K562 (cell line): Measurements from ENCODE around the gene HAUS5. TPM values are rescaled to one million over a fixed set of nuclear protein-coding genes. Genes with fewer than 3 reads are reported as not detected.

ENCODE experiments used
- CHD1 ChIP-seq: fragments of 200-600 bp; sonication (generic); IDR thresholded peaks from one replicate; pipeline ENCODE4 v1.6.1; 2012; ENCODE audit warnings: mild to moderate bottlenecking, moderate library complexity, low read length, inconsistent platforms
- CLOCK ChIP-seq: fragments of 250-450 bp; sonication (Bioruptor Pico); IDR thresholded peaks from 2 replicates; pipeline ENCODE4 v1.4.0; 2020; ENCODE audit warnings: mild to moderate bottlenecking, moderate library complexity, borderline replicate concordance
- CTBP1 ChIP-seq: fragments of 450-650 bp; IDR thresholded peaks from 2 replicates; pipeline ENCODE4 v1.6.1; 2016; ENCODE audit warnings: borderline replicate concordance
- CTCFL ChIP-seq: IDR thresholded peaks from 2 replicates; pipeline ENCODE4 v1.6.1; 2011; ENCODE audit warnings: borderline replicate concordance, low read depth, mild to moderate bottlenecking, moderate library complexity, low read length; ENCODE audit not compliant: insufficient read depth, poor library complexity, severe bottlenecking
- CXXC5 ChIP-seq: fragments of 250-450 bp; sonication (Bioruptor Pico); IDR thresholded peaks from 2 replicates; pipeline ENCODE4 v1.8.0; 2022; ENCODE audit warnings: inconsistent platforms, mild to moderate bottlenecking, moderate library complexity
- EHMT2 ChIP-seq: fragments of 450-650 bp; IDR thresholded peaks from 2 replicates; pipeline ENCODE4 v1.6.1; 2018; ENCODE audit warnings: antibody characterized with exemption
- ETS1 ChIP-seq: conservative IDR thresholded peaks from 2 replicates; pipeline ENCODE4 v1.6.1; 2011; ENCODE audit warnings: low read depth, mild to moderate bottlenecking, low read length; ENCODE audit not compliant: control insufficient read depth
- ILK ChIP-seq: fragments of 450-650 bp; IDR thresholded peaks from 2 replicates; pipeline ENCODE4 v1.6.1; 2016; ENCODE audit warnings: missing genetic modification characterization, low read depth, mild to moderate bottlenecking, missing compliant biosample characterization, moderate library complexity, borderline replicate concordance
- KAT7 ChIP-seq: sonication (generic); formaldehyde crosslinking; IDR thresholded peaks from 2 replicates; pipeline ENCODE4 v1.8.0; 2022; ENCODE audit warnings: missing genetic modification reagents, mild to moderate bottlenecking, borderline replicate concordance
- RBM34 ChIP-seq: fragments of 200-400 bp; formaldehyde crosslinking; IDR thresholded peaks from 2 replicates; pipeline ENCODE4 v1.6.1; 2018; ENCODE audit warnings: low read length, borderline replicate concordance; ENCODE audit not compliant: insufficient read depth
- SMAD3 ChIP-seq: fragments of 450-650 bp; formaldehyde crosslinking; conservative IDR thresholded peaks from 2 replicates; pipeline ENCODE4 v1.4.0; 2020; ENCODE audit warnings: mild to moderate bottlenecking
- STAG1 ChIP-seq: sonication (generic); formaldehyde crosslinking; IDR thresholded peaks from 2 replicates; pipeline ENCODE4 v1.5.0; 2020; ENCODE audit warnings: missing genetic modification reagents, borderline replicate concordance
- TCFL5 ChIP-seq: fragments of 250-450 bp; sonication (Bioruptor Pico); conservative IDR thresholded peaks from 2 replicates; pipeline ENCODE4 v1.6.1; 2021; ENCODE audit warnings: mild to moderate bottlenecking, moderate library complexity, matching md5 sums
- ZKSCAN1 ChIP-seq: fragments of 150-350 bp; IDR thresholded peaks from 2 replicates; pipeline ENCODE4 v1.6.1; 2016; ENCODE audit warnings: low read depth, low read length
- ZKSCAN3 ChIP-seq: fragments of 250-450 bp; sonication (Bioruptor Pico); IDR thresholded peaks from 2 replicates; pipeline ENCODE4 v1.4.0; 2020
- ZNF165 ChIP-seq: fragments of 250-450 bp; sonication (Bioruptor Pico); IDR thresholded peaks from 2 replicates; pipeline ENCODE4 v1.4.0; 2020; ENCODE audit warnings: borderline replicate concordance
- ZNF282 ChIP-seq: sonication (generic); formaldehyde crosslinking; IDR thresholded peaks from 2 replicates; pipeline ENCODE4 v1.8.1; 2023; ENCODE audit warnings: missing genetic modification reagents
- ZNF316 ChIP-seq: fragments of 450-650 bp; IDR thresholded peaks from 2 replicates; pipeline ENCODE4 v1.6.1; 2016
- ZNF76 ChIP-seq: fragments of 250-450 bp; sonication (Bioruptor Pico); IDR thresholded peaks from 2 replicates; pipeline ENCODE4 v1.4.0; 2020; ENCODE audit warnings: mild to moderate bottlenecking, moderate library complexity, borderline replicate concordance
- polyA plus RNA-seq, 8 experiments: library from polyadenylated mRNA; depleted of rRNA in 4 of 8; stranded (reverse) in 5 of 8; unstranded in 3 of 8; fragments of >200 nt; fragmentation: Nextera tagmentation in 2 of 8; fragmentation: Illumina TruSeq in 1 of 8; extraction: Ambion mirVana in 2 of 8; extraction: Trizol in 1 of 8; gene quantifications; 2 replicates each; pipeline versions ENCODE4 v1.2.1 to v1.2.3, GENCODE V29; 2011 to 2014; ENCODE audit warnings: inconsistent platforms in 1 of 8, missing spikeins in 1 of 8
- total RNA-seq, 7 experiments: library from RNA; depleted of rRNA in 6 of 7; stranded (reverse); fragments of >200 nt in 6 of 7; fragmentation: Illumina TruSeq in 2 of 7; extraction: Trizol in 2 of 7; gene quantifications; 2 replicates each; pipeline versions ENCODE4 v1.2.1 to v1.2.3, GENCODE V29; 2011 to 2021; ENCODE audit warnings: low replicate concordance in 1 of 7

Gene HAUS5
- total and polyA plus RNA-seq, 9 of the 15 experiments (the other 6 are each of a cell fraction or from before 2014, with no cell fraction given), result 3.5 to 41.3 (median 14.2) TPM

- TF ChIP-seq SMAD3 (no peak), CLOCK (no peak), ZNF282 (CRISPR knock-in tag) (no peak), CTCFL (no peak), TCFL5 (CRISPR knock-in tag) (no peak), ILK (no peak), ZKSCAN3 (no peak), ZNF76 (CRISPR knock-in tag) (no peak), STAG1 (CRISPR knock-in tag) (no peak), KAT7 (CRISPR knock-in tag) (no peak), ZKSCAN1 (0 out of 2 replicates have a peak, but pooled peaks have one; percentile 34), ETS1 (0 out of 2 replicates have a peak, but pooled peaks have one; percentile 11), CHD1 (no peak), EHMT2 (no peak), CXXC5 (CRISPR knock-in tag) (peak; percentile 43), ZNF316 (no peak), RBM34 (no peak), ZNF165 (CRISPR knock-in tag) (no peak), CTBP1 (no peak)
Observed at GRCh38 chr19:35644206-35644986, 31.9 kb downstream of the HAUS5 start (continued).
